Measurements from ENCODE around the gene ASXL1. TPM values are rescaled to one million over a fixed set of nuclear protein-coding genes. Genes with fewer than 3 reads are reported as not detected.
A peak's percentile ranks its signal among the peaks of the same experiment; 100 is the strongest.

ASXL1 gene
- polyA plus RNA-seq, 1 experiment, result 28.9 TPM

DNA sequence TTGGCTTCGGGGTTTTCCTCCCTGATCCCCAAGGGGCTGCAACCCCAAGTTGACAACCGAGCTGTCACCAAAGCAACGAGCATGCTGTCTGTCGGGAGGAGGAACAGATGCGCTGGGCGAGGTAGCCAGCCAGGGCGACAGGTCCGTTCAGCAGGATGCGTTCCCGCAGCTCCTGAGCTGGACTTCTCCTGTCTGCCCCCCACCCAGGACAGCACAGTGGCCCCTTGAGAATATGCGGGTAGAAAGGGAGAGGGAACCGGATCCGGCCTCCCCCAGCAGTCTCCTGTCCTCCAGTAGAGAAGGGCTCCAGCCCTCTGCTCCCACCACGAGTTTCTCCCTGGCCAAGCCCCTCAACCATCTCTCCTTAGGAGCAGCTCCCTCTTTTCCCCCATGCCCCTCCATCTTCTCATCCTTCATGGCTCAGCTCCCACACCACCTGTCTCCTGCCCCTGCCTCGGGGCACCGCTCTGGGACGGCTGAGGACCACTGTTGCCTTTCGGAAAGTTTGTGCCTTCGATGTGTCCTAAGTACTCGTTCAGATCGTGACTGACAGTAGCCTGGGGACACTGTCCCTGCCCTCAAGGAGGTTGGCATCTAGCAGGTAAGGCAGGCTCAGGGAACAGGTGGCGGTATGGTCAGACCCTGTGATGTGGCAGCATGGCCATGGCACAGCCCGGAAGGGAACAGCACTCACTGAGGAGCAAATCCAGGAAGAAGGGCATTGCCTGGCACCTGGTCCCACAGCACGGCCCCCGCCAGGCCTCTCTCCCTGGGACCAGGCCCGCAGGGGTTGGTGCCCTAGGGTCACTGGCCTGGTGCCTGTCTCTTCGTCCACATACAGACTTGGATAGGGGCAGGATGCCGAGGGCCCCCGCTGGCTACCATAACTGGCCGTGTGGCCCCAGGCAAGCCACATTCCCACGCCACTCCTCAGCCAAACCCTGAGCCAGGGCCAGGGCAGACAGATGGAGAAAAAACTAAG lies 96.3 kb downstream of the ASXL1 start:
- ChIA-PET CTCF (no interaction called here), POLR2A (no interaction called here)
- no peak for DNase-seq (ENCODE audit: low read depth, low spot score)

GRCh38 chr20:32455171-32455900 lies 97.2 kb downstream of the ASXL1 start:
- ChIA-PET POLR2A (no interaction called here), CTCF (interaction anchor here (1.8 to 2.1 kb wide), 2 partner anchors 10 to 25 kb away, joined by 6 read pairs; no protein-coding TSS in a partner anchor)
- Histone ChIP-seq H3K27me3 (ENCODE audit: control insufficient read depth, insufficient read depth, low read length) (no peaks in the 10 kb centered on the region), H3K27ac (ENCODE audit: low read depth, low read length) (no peak overlapping the region), H3K9me3 (ENCODE audit: control insufficient read depth, insufficient read depth, low read length) (no peaks in the 10 kb centered on the region; the same call in 1 of the 2 replicates), H3K4me3 (ENCODE audit: low read depth, low read length) (no peak overlapping the region)
- no peak for DNase-seq (ENCODE audit: low read depth, low spot score)
- TF ChIP-seq, protein P1, sequence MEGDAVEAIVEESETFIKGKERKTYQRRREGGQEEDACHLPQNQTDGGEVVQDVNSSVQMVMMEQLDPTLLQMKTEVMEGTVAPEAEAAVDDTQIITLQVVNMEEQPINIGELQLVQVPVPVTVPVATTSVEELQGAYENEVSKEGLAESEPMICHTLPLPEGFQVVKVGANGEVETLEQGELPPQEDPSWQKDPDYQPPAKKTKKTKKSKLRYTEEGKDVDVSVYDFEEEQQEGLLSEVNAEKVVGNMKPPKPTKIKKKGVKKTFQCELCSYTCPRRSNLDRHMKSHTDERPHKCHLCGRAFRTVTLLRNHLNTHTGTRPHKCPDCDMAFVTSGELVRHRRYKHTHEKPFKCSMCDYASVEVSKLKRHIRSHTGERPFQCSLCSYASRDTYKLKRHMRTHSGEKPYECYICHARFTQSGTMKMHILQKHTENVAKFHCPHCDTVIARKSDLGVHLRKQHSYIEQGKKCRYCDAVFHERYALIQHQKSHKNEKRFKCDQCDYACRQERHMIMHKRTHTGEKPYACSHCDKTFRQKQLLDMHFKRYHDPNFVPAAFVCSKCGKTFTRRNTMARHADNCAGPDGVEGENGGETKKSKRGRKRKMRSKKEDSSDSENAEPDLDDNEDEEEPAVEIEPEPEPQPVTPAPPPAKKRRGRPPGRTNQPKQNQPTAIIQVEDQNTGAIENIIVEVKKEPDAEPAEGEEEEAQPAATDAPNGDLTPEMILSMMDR (IDR thresholded peaks at IDR 0.05; ENCODE audit: low read depth, low read length), result no peak

More for the DNA sequence above, 96.3 kb downstream of the ASXL1 start:
- Histone ChIP-seq H3K4me3 (ENCODE audit: low read depth, low read length) (no peak overlapping the region), H3K9me3 (ENCODE audit: control insufficient read depth, insufficient read depth, low read length) (no peaks in the 10 kb centered on the region; the same call in 1 of the 2 replicates), H3K27ac (ENCODE audit: low read depth, low read length) (no peak overlapping the region), H3K27me3 (ENCODE audit: control insufficient read depth, insufficient read depth, low read length) (no peaks in the 10 kb centered on the region)
- TF ChIP-seq, protein P1 (IDR thresholded peaks at IDR 0.05; ENCODE audit: low read depth, low read length), result no peak

- ChIA-PET CTCF (interaction anchor here (0.6 to 2.1 kb wide), 5 partner anchors 11 to 214 kb away, joined by 3 to 6 read pairs (median 5); no protein-coding TSS in a partner anchor), POLR2A (no interaction called here)
- no peak for DNase-seq (ENCODE audit: low read depth, low spot score)
- TF ChIP-seq, protein P1 (IDR thresholded peaks at IDR 0.05; ENCODE audit: low read depth, low read length), result no peak
- Histone ChIP-seq H3K9me3 (ENCODE audit: control insufficient read depth, insufficient read depth, low read length) (no peaks in the 10 kb centered on the region; the same call in 1 of the 2 replicates), H3K27me3 (ENCODE audit: control insufficient read depth, insufficient read depth, low read length) (no peaks in the 10 kb centered on the region), H3K27ac (ENCODE audit: low read depth, low read length) (no peak overlapping the region), H3K4me3 (ENCODE audit: low read depth, low read length) (no peak overlapping the region)
These were observed 98.0 kb downstream of the ASXL1 start for GRCh38 chr20:32455901-32456701.

DNA sequence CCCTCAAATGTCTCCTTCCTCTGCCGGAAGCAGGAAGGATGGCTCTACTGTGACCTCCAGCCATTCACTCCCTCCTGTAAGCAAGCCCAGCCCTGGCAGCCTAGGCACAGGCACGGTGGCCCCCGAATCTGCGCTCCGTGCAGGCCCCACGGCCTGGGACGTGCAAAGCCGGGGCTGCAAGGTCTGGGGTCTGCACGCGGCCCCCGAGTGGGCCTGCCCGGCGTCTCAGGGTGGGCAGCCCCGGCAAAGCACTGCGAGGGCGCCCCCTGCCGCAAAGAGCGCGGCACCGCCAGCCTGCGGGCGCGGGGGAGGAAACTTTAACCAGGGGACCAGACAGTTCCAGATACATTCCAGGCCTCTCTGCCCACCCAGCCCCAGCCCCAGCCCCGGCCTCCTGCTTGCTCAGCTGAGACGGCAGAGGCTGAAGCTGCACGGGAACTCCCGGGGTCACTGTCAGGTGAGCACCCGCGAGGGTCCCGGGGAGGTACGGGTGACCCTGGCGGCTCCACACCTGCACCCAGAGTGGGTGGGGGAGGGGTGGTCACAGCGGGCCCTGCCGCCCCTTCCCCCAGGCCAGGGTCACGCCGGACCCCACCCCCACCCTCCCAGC lies 98.8 kb downstream of the ASXL1 start:
- no peaks in the 10 kb centered on the region; the same call in 1 of the 2 replicates for H3K9me3 ChIP-seq (ENCODE audit: control insufficient read depth, insufficient read depth, low read length)
- POLR2A ChIA-PET, result no interaction called here
- no peak overlapping the region for H3K27ac ChIP-seq (ENCODE audit: low read depth, low read length)
- TF ChIP-seq, protein P1 (IDR thresholded peaks at IDR 0.05; ENCODE audit: low read depth, low read length), result peak; percentile 69
- peak overlapping the region; percentile 57 for H3K4me3 ChIP-seq (ENCODE audit: low read depth, low read length)
- CTCF ChIA-PET, result interaction anchor here (0.6 to 2.1 kb wide), 12 partner anchors 12 to 298 kb away, joined by 3 to 11 read pairs (median 4); no protein-coding TSS in a partner anchor
- H3K27me3 ChIP-seq (ENCODE audit: control insufficient read depth, insufficient read depth, low read length), result no peaks in the 10 kb centered on the region
- DNase-seq (ENCODE audit: low read depth, low spot score), result no peak
